Embryonic facial prominence (tissue), 1 donor: ENCODE data around the gene SRPK2.
A peak's percentile ranks its signal among the peaks of the same experiment; 100 is the strongest.
"Not testable (repeated sequence)": the region's sequence is repeated elsewhere in the genome, so short reads cannot be mapped to it uniquely, and the experiment has no call there.

ENCODE experiments used
- DNase-seq: peaks from one replicate; pipeline ENCODE4 v3.0.0-alpha.2; 2016; ENCODE audit errors: extremely low spot score

Gene SRPK2

GRCh38 chr7:105388356-105389087 lies at the start of gene SRPK2:
SRPK2 (minus strand) TSS chr7:105388921.
- peak; percentile 64 for DNase-seq

- no peak for DNase-seq
These were observed 49.5 kb upstream of the SRPK2 start for GRCh38 chr7:105438254-105438653.

- DNase-seq, result not testable (repeated sequence)
These were observed 48.6 kb upstream of the SRPK2 start for GRCh38 chr7:105437356-105437755.

- no peak for DNase-seq
These were observed 41.3 kb upstream of the SRPK2 start for GRCh38 chr7:105429746-105430612.

GRCh38 chr7:105426606-105427146 lies 38.0 kb upstream of the SRPK2 start:
- DNase-seq, result no peak

GRCh38 chr7:105423987-105424386 lies 35.3 kb upstream of the SRPK2 start:
- DNase-seq, result no peak

GRCh38 chr7:105413887-105414437 lies 25.2 kb upstream of the SRPK2 start:
- no peak for DNase-seq

GRCh38 chr7:105410774-105411173 lies 22.1 kb upstream of the SRPK2 start:
- not testable (repeated sequence) for DNase-seq

- not testable (repeated sequence) for DNase-seq
These were observed 21.1 kb upstream of the SRPK2 start for GRCh38 chr7:105409775-105410174.

- DNase-seq, result no peak
These were observed 20.2 kb upstream of the SRPK2 start for GRCh38 chr7:105408791-105409410.

- no peak for DNase-seq
These were observed 14.4 kb upstream of the SRPK2 start for GRCh38 chr7:105403128-105403527.

- no peak for DNase-seq
These were observed 13.7 kb upstream of the SRPK2 start for GRCh38 chr7:105402221-105403095.

GRCh38 chr7:105399043-105399725 lies 10.5 kb upstream of the SRPK2 start:
- no peak for DNase-seq

- no peak for DNase-seq
These were observed 7.8 kb upstream of the SRPK2 start for GRCh38 chr7:105396566-105396965.

GRCh38 chr7:105391429-105391828 lies 2.7 kb upstream of the SRPK2 start:
- DNase-seq, result no peak

GRCh38 chr7:105389889-105390288 lies 1.2 kb upstream of the SRPK2 start:
- no peak for DNase-seq

- peak; percentile 22 for DNase-seq
These were observed 448 bp upstream of the SRPK2 start for GRCh38 chr7:105389088-105389650.

- DNase-seq, result no peak
These were observed 989 bp downstream of the SRPK2 start for GRCh38 chr7:105387508-105388355.

- no peak for DNase-seq
These were observed 10.8 kb downstream of the SRPK2 start for GRCh38 chr7:105377903-105378302.
